ENCODE data around the gene IGFN1. TPM values are rescaled to one million over a fixed set of nuclear protein-coding genes. Genes with fewer than 3 reads are reported as not detected.

The IGFN1 gene
- total and polyA plus RNA-seq, 10 of the 15 experiments (the other 5 are each of a cell fraction or from before 2014, with no cell fraction given): not detected

DNA sequence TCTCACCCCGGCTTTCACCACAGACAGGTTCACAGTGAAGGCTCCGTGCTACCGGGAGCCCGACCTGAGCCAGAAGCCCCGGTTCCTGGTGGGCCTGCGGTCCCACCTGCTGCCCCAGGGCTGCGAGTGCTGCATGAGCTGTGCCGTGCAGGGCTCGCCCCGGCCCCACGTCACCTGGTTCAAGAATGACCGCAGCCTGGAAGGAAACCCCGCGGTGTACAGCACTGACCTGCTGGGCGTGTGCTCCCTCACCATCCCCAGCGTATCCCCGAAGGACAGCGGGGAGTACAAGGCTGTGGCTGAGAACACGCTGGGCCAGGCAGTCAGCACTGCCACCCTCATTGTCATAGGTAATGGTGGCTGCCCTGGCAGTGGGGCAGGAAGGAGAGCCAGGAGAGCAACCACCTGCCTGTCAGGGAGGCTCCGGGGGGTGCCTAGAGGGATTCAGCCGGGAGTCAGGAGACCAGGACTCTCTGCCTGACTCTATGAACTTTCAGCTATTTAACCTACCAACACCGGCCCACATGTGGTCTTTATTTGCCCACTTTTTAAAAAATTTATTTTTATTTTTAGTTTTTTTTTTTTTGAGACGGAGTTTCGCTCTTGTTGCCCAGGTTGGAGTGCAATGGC lies 36.4 kb downstream of the IGFN1 start:
- ChIA-PET RAD21 (ENCODE audit: unreplicated experiment) (no interaction called here), SMC1A (ENCODE audit: uncharacterized antibody, unreplicated experiment) (no interaction called here), POLR2A (interaction anchor here (0.6 kb wide), 1 partner anchor 49 kb away, joined by 3 read pairs; no protein-coding TSS in a partner anchor), CTCF (interaction anchor here (0.6 to 1.0 kb wide), 3 partner anchors 12 to 107 kb away, joined by 3 read pairs; no protein-coding TSS in a partner anchor)
- Histone ChIP-seq H3K9ac (ENCODE audit: control insufficient read depth, insufficient read depth, low read length) (no peak overlapping the region), H3K4me1 (ENCODE audit: control insufficient read depth, insufficient read depth, low read length) (no peaks in the 10 kb centered on the region), H3K9me3 (replicated peaks; ENCODE audit: control insufficient read depth, insufficient read depth, low read length) (no peaks in the 10 kb centered on the region), H3K4me3 (no peak overlapping the region), H3K79me2 (ENCODE audit: control insufficient read depth, insufficient read depth, low read length) (no peaks in the 10 kb centered on the region), H3K27me3 (replicated peaks in 1 of 2; ENCODE audit: control insufficient read depth in 2 of 2, insufficient read depth in 2 of 2, low read length in 1 of 2) (peaks cover 0 to 6% of the 10 kb centered on the region in 2 experiments; a peak in 3 of 4 replicates), H4K20me1 (ENCODE audit: control insufficient read depth, insufficient read depth) (peaks cover 4% of the 10 kb centered on the region; the same call in 1 of the 2 replicates), H3K4me2 (ENCODE audit: control insufficient read depth, insufficient read depth) (no peak overlapping the region), H3K36me3 (ENCODE audit: control insufficient read depth in 2 of 2, insufficient read depth in 2 of 2, low read length in 1 of 2) (no peaks in the 10 kb centered on the region), H3K27ac (ENCODE audit: control insufficient read depth, insufficient read depth) (no peak overlapping the region), H2AFZ (ENCODE audit: control insufficient read depth, low read depth, low read length) (no peak overlapping the region)
- no TSS peak for BruUV-seq (replicated peaks)
- no peak for ATAC-seq
- in situ Hi-C loops (cut with MboI): no loop called here
- no peak for DNase-seq (ENCODE audit: low read depth, low spot score)
- WGBS (ENCODE audit: insufficient coverage, insufficient replicate concordance, low lambda C conversion rate, missing lambda C conversion rate): 46% methylated on average over 24 of the region's 24 CpGs
- no peak for FAIRE-seq
- TF ChIP-seq, protein P1, sequence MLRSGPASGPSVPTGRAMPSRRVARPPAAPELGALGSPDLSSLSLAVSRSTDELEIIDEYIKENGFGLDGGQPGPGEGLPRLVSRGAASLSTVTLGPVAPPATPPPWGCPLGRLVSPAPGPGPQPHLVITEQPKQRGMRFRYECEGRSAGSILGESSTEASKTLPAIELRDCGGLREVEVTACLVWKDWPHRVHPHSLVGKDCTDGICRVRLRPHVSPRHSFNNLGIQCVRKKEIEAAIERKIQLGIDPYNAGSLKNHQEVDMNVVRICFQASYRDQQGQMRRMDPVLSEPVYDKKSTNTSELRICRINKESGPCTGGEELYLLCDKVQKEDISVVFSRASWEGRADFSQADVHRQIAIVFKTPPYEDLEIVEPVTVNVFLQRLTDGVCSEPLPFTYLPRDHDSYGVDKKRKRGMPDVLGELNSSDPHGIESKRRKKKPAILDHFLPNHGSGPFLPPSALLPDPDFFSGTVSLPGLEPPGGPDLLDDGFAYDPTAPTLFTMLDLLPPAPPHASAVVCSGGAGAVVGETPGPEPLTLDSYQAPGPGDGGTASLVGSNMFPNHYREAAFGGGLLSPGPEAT (IDR thresholded peaks at IDR 0.05; ENCODE audit: low read depth): no peak
- TF ChIP-seq ZNF384 (IDR thresholded peaks at IDR 0.05; ENCODE audit: borderline replicate concordance, low read depth, low read length): no peak
- intact Hi-C loops (cut with micrococcal nuclease; ENCODE audit: unreplicated experiment): loop anchor here (10.0 kb wide), 1 partner anchor 142 kb away; no protein-coding TSS in a partner anchor

All from GM12878 (cell line).